ENCODE measurements around the gene ULK3. TPM values are rescaled to one million over a fixed set of nuclear protein-coding genes. Genes with fewer than 3 reads are reported as not detected.

ULK3 gene
- total RNA-seq, 1 experiment from 2014 or later = 32.1 TPM

DNA sequence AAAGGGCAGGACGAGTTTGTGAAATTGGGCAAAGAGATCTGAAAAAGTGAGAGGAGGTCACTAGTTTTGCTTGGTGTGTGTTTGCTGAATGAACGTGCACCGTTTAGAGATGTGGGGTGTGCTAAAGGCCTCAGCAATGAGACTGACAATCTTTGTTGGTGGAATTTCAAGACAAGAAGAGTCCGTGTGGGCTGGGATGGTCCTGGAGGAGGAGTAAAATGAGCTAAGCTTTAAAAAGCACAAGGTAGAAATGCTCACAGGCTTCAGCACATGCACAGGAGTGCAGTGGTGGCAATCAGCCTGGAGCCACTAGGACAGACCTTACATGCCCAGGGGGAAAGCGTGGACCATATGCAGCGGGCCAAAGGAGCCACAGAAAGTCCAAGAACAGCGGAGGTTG is 18.0 kb downstream of the ULK3 start:
- DNase-seq (ENCODE audit: extremely low read depth, low read depth) = no peak

GRCh38 chr15:74823324-74823723 is 19.6 kb downstream of the ULK3 start:
- DNase-seq (ENCODE audit: extremely low read depth, low read depth) = no peak

GRCh38 chr15:74822233-74822632 is 20.7 kb downstream of the ULK3 start:
- no peak for DNase-seq (ENCODE audit: extremely low read depth, low read depth)

DNA sequence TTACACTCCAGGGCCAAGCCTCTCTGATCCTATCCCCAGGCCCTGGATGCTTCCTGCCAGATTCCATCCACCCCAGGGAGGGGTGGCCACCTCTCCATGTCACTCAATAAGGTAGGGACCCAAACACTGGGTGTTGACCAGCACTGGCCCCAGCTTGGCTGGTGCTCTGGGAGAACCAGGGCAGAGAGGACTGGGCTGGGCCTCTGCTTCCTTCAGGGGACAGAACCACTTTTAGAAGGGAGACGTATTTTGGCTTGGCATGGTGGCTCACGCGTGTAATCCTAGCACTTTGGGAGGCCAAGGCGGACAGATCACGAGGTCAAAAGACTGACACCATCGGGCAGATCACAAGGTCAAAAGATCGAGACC is 21.2 kb downstream of the ULK3 start:
- no peak for DNase-seq (ENCODE audit: extremely low read depth, low read depth)

- DNase-seq (ENCODE audit: extremely low read depth, low read depth) = no peak
Measured at GRCh38 chr15:74821091-74821789, 21.7 kb downstream of the ULK3 start.

DNA sequence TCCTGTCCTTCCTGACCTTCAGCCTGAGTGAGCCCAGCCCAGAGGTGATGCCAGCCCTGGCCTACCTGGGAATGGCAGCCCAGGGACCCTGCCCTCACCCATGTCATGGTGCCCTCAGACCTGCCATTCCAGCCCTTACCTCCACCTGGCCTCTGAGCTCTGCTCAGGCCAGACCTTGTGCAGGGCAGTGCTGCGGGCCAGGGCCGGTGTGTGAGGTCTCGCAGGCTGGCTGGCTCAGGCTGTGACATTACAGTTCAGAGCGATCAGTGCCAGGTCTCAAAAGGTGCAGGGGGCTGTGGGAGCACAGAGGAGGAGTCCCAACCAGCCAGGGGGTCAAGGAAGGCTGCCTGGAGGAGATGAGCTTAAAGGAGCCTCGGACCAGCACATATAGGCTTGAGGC is 22.9 kb downstream of the ULK3 start:
- DNase-seq (ENCODE audit: extremely low read depth, low read depth) = no peak

DNA sequence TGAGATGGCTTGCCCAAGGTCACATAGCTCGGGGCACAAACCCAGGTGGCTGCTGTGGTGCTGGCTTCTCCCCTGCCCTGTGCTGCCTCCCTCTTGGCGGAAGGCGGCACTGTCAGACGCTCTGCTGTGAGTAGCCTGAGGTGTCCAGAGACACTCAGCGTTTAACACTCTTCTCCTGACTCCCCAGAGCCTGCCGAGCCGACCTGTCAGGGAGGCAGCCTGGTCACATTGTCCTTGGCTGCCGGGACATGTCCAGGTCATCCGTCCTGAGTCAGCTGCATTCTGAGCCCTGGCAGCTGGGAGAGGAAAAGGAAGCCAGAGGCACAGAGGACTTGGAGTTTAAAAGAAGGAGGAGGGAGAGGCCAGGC is 25.6 kb downstream of the ULK3 start:
- DNase-seq (ENCODE audit: extremely low read depth, low read depth) = no peak

DNA sequence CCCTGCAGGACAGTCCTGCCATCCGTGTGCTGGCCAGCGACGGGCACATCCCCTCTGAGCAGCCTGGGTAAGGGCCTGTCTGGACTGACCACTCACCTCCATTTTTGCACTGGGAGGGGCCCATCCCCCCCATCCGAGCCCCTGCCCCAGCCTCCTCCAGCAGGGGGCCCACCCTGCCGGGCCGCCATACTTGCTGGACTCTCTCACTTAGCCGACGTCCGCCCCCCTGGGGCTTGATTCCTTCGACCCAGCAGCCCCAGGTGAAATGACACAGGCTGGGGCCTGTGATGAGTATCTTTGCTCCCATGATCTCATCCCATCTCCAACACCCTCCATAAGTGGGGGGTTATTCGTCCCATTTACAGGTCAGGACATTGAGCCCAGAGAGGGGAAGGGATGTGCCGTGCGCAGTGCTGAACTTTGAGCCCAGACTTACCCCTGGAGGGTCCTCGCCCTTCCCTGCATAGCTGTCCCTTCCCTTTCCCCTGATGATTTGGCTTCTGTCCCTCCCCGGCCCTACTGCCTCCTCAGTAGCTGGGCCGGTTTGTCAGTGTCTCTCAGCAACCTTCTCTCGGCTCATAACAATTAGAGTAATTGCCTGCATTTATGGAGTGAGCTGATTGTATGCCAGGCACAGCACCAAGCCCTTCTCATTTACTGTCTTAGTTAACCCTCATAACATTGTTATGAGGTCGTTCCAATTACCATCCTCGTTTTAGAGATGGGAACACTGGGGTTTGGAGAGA is 26.2 kb downstream of the ULK3 start:
- DNase-seq (ENCODE audit: extremely low read depth, low read depth) = no peak

DNA sequence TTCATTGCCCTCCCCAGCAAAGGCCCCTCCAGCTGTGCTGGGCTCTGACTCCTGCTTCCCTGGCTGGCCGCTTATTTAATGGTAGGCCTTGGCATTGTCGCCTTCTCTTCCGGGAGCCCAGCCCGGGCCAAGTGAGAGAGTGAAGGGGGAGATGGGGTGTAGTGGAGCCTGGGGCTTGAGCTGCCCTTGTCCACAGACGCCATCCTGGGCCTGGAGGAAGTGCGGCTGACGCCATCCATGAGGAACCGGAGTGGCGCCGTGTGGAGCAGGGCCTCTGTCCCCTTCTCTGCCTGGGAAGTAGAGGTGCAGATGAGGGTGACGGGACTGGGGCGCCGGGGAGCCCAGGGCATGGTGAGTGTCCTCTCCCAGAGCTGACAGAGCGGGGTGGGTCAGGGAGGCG is 27.0 kb downstream of the ULK3 start:
- no peak for DNase-seq (ENCODE audit: extremely low read depth, low read depth)

DNA sequence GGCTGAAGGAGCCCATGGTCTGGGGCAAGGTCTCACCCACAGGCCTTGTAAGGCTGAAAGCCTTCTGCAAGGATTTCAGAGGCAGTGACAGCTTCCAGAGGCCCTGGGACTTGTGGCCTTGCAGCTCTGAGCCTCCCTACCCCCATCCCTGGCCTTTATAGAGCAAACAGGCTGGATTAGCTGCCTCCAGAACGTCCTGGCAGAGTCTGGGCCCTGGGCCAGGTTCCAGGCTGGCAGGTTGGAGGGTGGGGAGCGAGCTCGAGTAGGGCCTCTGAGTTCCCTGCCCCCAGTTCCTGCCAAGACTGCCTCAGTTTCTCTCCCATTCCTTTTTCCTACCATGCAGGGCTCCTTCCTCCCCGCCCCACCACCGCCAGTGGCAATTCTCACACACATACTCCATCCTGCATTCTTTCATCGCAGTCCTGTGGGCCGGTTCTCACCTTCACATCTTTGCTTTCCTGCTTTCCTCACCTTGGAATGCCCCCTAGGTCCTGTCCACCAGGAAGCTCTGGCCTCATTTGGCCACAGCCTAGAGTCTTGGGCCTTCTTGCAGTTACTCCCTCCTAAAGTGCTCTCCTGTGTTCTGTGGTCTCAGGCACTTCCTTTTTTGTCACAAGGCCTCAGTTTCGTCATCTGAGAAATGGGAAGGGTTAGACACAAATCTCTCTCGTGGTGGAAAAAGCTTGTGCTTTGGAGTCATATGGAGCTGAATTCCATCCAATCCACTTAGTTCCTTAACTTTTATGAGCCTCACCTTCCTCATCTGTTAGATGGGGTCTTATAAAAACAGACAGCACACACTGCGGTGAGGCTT is 27.6 kb downstream of the ULK3 start:
- no peak for DNase-seq (ENCODE audit: extremely low read depth, low read depth)

DNA sequence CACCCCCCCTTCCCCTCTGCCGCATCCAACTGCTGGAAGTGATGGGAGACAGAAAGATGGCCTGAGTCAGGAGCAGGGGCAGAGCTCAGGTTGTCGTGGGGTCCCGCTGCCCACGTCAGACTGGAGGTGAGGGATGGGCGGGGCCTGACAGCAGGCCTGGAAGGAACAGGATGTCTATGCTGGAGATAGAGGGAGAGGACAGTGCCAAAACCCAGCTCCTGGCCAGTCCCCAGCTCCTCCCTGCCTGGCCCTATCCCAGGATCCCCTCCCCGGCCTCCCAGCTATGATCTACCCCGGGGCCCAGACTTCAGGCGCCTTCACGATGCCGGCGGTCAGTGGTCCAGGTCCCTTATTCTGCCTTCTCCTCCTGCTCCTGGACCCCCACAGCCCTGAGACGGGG is 30.4 kb downstream of the ULK3 start, which contains the start of gene LMAN1L:
TSS of gene LMAN1L (plus strand) at position 303 of the 400 bp plus-strand sequence. CDS start at position 323, 20 bp downstream.
- DNase-seq (ENCODE audit: extremely low read depth, low read depth) = no peak

DNA sequence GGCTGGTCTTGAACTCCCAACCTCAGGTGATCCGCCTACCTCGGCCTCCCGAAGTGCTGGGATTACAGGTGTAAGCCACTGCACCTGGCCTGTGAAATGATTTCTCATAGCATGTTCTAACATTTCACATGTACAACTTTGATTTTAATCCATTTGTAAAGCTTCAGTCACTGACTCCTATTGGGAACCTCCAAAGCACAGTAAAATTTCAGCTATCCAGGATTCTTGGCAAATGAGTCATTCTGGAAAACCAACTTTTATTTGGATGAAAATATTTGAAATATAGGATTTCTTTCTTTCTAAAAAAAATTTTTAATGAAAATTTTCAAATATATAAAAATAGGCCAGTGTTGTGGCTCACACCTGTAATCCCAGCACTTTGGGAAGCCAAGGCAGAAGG is 33.0 kb downstream of the ULK3 start:
- no peak for DNase-seq (ENCODE audit: extremely low read depth, low read depth)

- no peak for DNase-seq (ENCODE audit: extremely low read depth, low read depth)
Measured at GRCh38 chr15:74809242-74809641, 33.7 kb downstream of the ULK3 start.

DNA sequence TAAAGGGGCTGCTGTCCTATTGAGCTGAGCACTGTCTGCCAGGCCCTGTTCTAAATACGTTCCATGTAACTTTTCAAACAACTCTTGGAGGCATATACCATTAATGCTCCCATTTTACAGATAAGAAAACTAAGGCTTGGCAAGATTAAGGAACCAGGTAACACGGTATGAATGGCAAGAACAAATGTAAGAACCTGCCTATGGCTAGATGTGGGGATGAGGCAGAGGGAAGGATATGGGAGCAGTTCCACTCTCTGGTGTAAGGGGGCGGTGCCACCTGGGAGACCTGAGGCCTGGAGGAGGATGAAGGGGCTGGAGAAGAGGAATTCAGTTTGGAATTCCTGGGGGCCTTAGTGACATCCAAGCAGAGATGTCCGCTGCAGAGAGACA is 34.1 kb downstream of the ULK3 start:
- no peak for DNase-seq (ENCODE audit: extremely low read depth, low read depth)

DNA sequence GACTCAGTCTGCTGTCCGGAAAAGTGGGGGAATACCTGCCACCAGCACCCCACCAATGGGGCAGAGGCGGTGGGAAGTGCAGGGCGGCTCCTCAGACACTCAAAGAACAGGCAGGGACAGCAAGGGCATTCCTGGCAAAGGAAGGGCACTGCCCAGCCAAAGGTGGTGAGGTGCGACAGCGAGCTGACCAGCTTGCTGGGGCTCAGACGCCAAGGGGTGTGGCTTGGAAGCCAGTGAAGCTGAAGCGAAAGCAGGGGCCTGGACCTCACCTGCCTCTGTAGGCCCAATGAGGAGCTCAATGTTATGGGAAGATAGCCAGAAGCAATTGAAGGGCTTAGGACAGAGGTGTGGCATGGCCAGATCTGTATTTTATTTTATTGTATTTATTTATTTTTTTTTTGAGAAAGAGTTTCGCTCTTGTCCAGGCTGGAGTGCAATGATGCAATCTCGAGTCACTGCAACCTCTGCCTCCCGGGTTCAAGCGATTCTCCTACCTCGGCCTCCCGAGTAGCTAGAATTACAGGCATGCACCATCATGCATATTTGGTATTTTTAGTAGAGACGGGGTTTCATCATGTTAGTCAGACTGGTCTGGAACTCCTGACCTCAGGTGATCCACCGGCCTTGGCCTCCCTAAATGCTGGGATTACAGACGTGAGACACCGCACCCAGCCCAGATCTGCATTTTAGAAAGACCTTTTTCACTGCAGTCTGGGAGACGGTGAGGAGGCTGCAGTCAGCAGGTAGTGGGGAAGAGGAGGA is 34.7 kb downstream of the ULK3 start:
- DNase-seq (ENCODE audit: extremely low read depth, low read depth) = no peak

DNA sequence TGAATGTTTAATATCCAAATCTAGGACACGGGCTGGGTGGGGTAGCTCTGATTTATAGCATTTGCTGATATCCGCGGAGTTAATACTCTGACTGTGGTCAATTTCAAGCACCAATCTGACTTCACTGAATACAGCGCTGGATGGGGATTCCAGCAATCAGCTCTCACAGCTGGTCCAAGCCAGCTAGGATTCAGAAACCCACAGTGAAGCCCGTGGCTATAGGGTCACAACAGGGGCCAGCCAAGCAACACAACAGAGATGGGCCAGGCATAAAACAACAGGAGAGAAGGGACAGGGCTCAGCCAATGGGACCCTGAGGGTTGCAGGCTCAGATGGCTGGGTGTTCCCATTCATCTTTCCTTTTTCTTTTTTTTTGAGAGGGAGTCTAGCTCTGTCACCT is 35.7 kb downstream of the ULK3 start:
- no peak for DNase-seq (ENCODE audit: extremely low read depth, low read depth)

DNA sequence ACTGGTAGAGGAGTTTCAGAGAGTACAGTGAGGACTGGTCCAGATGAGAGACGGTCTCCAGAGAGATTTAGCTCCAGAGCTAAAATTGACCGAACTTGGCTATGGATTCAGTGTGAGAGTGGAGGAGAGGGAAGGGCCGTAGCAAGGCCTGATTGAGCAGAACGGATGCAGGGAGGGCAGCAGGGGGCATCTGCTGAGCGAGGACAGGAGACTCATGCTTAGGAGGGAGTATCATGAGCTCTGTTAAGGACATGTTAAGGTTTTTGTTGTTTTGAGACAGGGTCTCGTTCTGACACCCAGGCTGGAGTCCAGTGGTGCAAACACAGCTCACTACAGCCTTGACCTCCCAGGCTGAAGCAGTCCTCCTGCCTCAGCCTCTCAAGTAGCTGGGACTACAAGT is 38.0 kb downstream of the ULK3 start:
- no peak for DNase-seq (ENCODE audit: extremely low read depth, low read depth)

GRCh38 chr15:74802862-74803447 is 40.0 kb downstream of the ULK3 start:
- no peak for DNase-seq (ENCODE audit: extremely low read depth, low read depth)

DNA sequence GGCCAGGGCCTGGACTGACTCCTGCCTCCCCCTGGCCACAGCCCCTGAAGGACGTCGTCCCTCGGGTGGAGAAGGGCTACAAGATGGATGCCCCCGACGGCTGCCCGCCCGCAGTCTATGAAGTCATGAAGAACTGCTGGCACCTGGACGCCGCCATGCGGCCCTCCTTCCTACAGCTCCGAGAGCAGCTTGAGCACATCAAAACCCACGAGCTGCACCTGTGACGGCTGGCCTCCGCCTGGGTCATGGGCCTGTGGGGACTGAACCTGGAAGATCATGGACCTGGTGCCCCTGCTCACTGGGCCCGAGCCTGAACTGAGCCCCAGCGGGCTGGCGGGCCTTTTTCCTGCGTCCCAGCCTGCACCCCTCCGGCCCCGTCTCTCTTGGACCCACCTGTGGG is 40.7 kb downstream of the ULK3 start:
- no peak for DNase-seq (ENCODE audit: extremely low read depth, low read depth)

DNA sequence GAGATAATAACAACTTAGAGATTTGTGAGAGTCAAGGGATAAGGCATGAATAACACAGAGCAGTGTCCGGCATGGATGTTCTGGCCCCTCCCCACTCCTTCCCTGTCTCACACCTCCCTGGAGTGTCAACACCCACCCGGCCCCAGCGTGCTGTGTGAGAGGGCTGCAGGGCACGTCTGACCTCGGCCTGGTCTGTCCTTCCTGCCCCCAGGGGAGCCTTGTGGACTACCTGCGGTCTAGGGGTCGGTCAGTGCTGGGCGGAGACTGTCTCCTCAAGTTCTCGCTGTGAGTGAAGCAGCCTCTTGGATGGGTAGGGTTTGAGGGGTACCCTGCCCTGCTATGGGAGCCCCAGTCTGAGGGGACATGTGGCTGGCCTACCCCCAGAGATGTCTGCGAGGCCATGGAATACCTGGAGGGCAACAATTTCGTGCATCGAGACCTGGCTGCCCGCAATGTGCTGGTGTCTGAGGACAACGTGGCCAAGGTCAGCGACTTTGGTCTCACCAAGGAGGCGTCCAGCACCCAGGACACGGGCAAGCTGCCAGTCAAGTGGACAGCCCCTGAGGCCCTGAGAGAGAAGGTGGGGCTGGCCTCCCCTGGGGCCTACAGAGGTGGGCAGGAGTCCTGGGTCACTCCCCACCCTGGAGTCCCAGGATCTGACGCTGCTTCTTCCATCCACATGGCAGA is 41.5 kb downstream of the ULK3 start:
- no peak for DNase-seq (ENCODE audit: extremely low read depth, low read depth)

All from NCI-H460 (cell line).